Erythroblast (primary cell): ENCODE data around the gene CRABP2.

ENCODE experiments used
- GATA1 ChIP-seq: IDR thresholded peaks from 2 replicates; pipeline ENCODE4 v1.6.1; 2011; ENCODE audit warnings: low read depth, mild to moderate bottlenecking, control low read depth, low read length, moderate library complexity
- POLR2A ChIP-seq: IDR thresholded peaks from 2 replicates; pipeline ENCODE4 v1.6.1; 2011; ENCODE audit warnings: mild to moderate bottlenecking, low read length

GRCh38 chr1:156667968-156668709, 37.2 kb downstream of the CRABP2 start:
- TF ChIP-seq POLR2A (no peak), GATA1 (no peak)
